ENCODE data around the gene ZMYND19. TPM values are rescaled to one million over a fixed set of nuclear protein-coding genes. Genes with fewer than 3 reads are reported as not detected.

ZMYND19 gene
- total and polyA plus RNA-seq, 2 of the 4 experiments (the other 2 are of a cell fraction), result 14.3 to 21.4 TPM

DNA sequence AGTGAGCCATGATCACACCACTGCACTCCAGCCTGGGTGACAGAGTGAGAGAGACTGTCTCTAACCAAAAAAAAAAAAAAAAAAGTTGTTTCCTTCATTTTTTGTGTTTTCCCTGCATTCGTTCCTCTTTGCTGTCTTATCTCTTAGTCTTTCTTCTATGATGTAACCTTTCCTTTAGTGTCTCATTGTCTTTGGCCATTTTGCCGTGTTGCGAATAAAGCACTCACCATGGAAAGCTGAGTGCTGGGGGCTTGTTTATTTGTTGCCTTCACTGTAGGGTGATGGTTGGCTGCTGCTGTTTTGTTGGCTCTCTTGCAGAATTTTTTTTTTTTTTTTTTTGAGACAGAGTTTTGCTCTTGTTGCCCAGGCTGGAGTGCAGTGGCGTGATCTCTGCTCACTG lies 36.2 kb upstream of the ZMYND19 start:
- dilution Hi-C loops (cut with HindIII; ENCODE audit: low sequenced_read_pairs, unreplicated experiment) (no loop called here), intact Hi-C loops (cut with micrococcal nuclease) (no loop called here), in situ Hi-C loops (cut with MboI; ENCODE audit: low sequenced_read_pairs) (no loop called here)
- H4K20me1 ChIP-seq (ENCODE audit: insufficient read depth, low read length), result peaks cover 77% of the 10 kb centered on the region
- H3K23ac ChIP-seq (ENCODE audit: low read depth, low read length), result no peak overlapping the region
- H3K9me1 ChIP-seq (ENCODE audit: insufficient read depth, low read length), result peaks cover 10% of the 10 kb centered on the region
- ATAC-seq (ENCODE audit: low read depth) (no peak), DNase-seq (no peak)
- H2BK5ac ChIP-seq (ENCODE audit: low read depth, low read length, poor library complexity, severe bottlenecking), result no peak overlapping the region
- peaks cover 9 to 67% of the 10 kb centered on the region in 2 experiments; a peak in 2 of 4 replicates for H3K79me1 ChIP-seq (ENCODE audit: low read depth in 1 of 2, low read length in 2 of 2)
- no peak overlapping the region for H3K14ac ChIP-seq (replicated peaks; ENCODE audit: low read depth, low read length)
- H3K4me1 ChIP-seq (ENCODE audit: control insufficient read depth, insufficient read depth, low read length), result peaks cover 8% of the 10 kb centered on the region
- H3K4me2 ChIP-seq (ENCODE audit: low read depth, low read length), result no peak overlapping the region
- H3K27ac ChIP-seq (ENCODE audit: insufficient read depth, low read length), result no peak overlapping the region
- POLR2A ChIA-PET (ENCODE audit: unreplicated experiment), result no interaction called here
- no peak overlapping the region for H2BK20ac ChIP-seq (ENCODE audit: low read depth, low read length)
- BruUV-seq (replicated peaks), result no TSS peak
- no peak overlapping the region for H3K18ac ChIP-seq (ENCODE audit: low read depth, low read length)
- H2AFZ ChIP-seq (replicated peaks; ENCODE audit: low read length, poor library complexity), result no peak overlapping the region
- no CpG with 5 or more reads among the region's 4 CpGs for WGBS, 2 experiments (ENCODE audit: extremely low coverage in 2 of 2, insufficient read length in 1 of 2)
- no peak overlapping the region for H3K56ac ChIP-seq (ENCODE audit: extremely low read depth, insufficient read depth, low read length)
- no peak overlapping the region for H2AK5ac ChIP-seq (ENCODE audit: low read depth, low read length)
- no peak overlapping the region for H2BK15ac ChIP-seq (ENCODE audit: low read depth, low read length)
- H3K9me3 ChIP-seq (ENCODE audit: control insufficient read depth, insufficient read depth, low read length), result no peaks in the 10 kb centered on the region
- no peak overlapping the region for H3K9ac ChIP-seq (ENCODE audit: low read depth, low read length)
- 0 out of 2 replicates have a peak, but pooled peaks cover 1% of the 10 kb centered on the region for H3K36me3 ChIP-seq (ENCODE audit: control insufficient read depth, insufficient read depth, low read length)
- no peak overlapping the region for H4K5ac ChIP-seq (ENCODE audit: low read depth, low read length)
- no peak overlapping the region for H2AK9ac ChIP-seq (replicated peaks; ENCODE audit: low read depth, low read length, poor library complexity)
- no peak overlapping the region for H4K91ac ChIP-seq (ENCODE audit: insufficient read depth, low read depth, low read length)
- H3K4ac ChIP-seq (ENCODE audit: low read depth, low read length), result no peak overlapping the region
- CTCF ChIA-PET, result no interaction called here
- no peak overlapping the region for H2BK120ac ChIP-seq (ENCODE audit: low read depth, low read length)
- no peaks in the 10 kb centered on the region for H3K27me3 ChIP-seq (ENCODE audit: control insufficient read depth, insufficient read depth, low read length)
- H4K8ac ChIP-seq (ENCODE audit: low read depth in 2 of 2, low read length in 2 of 2), result no peak overlapping the region
- TF ChIP-seq CEBPB (IDR thresholded peaks at IDR 0.05; ENCODE audit: low read depth, low read length) (no peak), MAZ (IDR thresholded peaks at IDR 0.05; ENCODE audit: borderline replicate concordance, low read depth, low read length) (no peak), POLR2A (IDR thresholded peaks at IDR 0.05; ENCODE audit: low read depth, low read length) (no peak), MXI1 (IDR thresholded peaks at IDR 0.05; ENCODE audit: borderline replicate concordance, low read depth, low read length) (no peak), CHD1 (IDR thresholded peaks at IDR 0.05; ENCODE audit: low read depth, low read length) (no peak), RAD21 (IDR thresholded peaks at IDR 0.05; ENCODE audit: low read length) (no peak), NFE2L2 (IDR thresholded peaks at IDR 0.05; ENCODE audit: low read depth, low read length) (no peak), SMC3 (IDR thresholded peaks at IDR 0.05; ENCODE audit: low read depth, low read length) (no peak), BHLHE40 (IDR thresholded peaks at IDR 0.05; ENCODE audit: low read depth, low read length) (no peak), RCOR1 (IDR thresholded peaks at IDR 0.05; ENCODE audit: insufficient replicate concordance, low read length) (no peak), MAFK (IDR thresholded peaks at IDR 0.05; ENCODE audit: low read depth, low read length) (no peak), FOS (IDR thresholded peaks at IDR 0.05; ENCODE audit: low read depth, low read length) (no peak), RFX5 (IDR thresholded peaks at IDR 0.05; ENCODE audit: low read depth, low read length) (no peak)
- TF ChIP-seq, protein P1, sequence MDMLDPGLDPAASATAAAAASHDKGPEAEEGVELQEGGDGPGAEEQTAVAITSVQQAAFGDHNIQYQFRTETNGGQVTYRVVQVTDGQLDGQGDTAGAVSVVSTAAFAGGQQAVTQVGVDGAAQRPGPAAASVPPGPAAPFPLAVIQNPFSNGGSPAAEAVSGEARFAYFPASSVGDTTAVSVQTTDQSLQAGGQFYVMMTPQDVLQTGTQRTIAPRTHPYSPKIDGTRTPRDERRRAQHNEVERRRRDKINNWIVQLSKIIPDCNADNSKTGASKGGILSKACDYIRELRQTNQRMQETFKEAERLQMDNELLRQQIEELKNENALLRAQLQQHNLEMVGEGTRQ (IDR thresholded peaks at IDR 0.05; ENCODE audit: low read depth, low read length), result no peak
- TF ChIP-seq, protein P2, sequence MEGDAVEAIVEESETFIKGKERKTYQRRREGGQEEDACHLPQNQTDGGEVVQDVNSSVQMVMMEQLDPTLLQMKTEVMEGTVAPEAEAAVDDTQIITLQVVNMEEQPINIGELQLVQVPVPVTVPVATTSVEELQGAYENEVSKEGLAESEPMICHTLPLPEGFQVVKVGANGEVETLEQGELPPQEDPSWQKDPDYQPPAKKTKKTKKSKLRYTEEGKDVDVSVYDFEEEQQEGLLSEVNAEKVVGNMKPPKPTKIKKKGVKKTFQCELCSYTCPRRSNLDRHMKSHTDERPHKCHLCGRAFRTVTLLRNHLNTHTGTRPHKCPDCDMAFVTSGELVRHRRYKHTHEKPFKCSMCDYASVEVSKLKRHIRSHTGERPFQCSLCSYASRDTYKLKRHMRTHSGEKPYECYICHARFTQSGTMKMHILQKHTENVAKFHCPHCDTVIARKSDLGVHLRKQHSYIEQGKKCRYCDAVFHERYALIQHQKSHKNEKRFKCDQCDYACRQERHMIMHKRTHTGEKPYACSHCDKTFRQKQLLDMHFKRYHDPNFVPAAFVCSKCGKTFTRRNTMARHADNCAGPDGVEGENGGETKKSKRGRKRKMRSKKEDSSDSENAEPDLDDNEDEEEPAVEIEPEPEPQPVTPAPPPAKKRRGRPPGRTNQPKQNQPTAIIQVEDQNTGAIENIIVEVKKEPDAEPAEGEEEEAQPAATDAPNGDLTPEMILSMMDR (conservative IDR thresholded peaks at IDR 0.05; ENCODE audit: low read depth, low read length), result no peak
- TF ChIP-seq, protein P3, sequence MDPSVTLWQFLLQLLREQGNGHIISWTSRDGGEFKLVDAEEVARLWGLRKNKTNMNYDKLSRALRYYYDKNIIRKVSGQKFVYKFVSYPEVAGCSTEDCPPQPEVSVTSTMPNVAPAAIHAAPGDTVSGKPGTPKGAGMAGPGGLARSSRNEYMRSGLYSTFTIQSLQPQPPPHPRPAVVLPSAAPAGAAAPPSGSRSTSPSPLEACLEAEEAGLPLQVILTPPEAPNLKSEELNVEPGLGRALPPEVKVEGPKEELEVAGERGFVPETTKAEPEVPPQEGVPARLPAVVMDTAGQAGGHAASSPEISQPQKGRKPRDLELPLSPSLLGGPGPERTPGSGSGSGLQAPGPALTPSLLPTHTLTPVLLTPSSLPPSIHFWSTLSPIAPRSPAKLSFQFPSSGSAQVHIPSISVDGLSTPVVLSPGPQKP (IDR thresholded peaks at IDR 0.05; ENCODE audit: borderline replicate concordance, low read depth, low read length), result no peak
- no peak overlapping the region for H3K4me3 ChIP-seq (ENCODE audit: insufficient read depth, low read depth, low read length)
